ENCODE results near the gene TRPC4AP.

The TRPC4AP gene

GRCh38 chr20:34982270-34983088 is 110.1 kb downstream of the TRPC4AP start:
- peaks cover 0 to 4% of the 10 kb centered on the region in 2 donors for H3K27me3 ChIP-seq (ENCODE audit: control insufficient read depth in 1 of 2, insufficient read depth in 2 of 2, low read length in 2 of 2)
- H3K9me3 ChIP-seq (ENCODE audit: control insufficient read depth in 1 of 2, low read length in 2 of 2): no peaks in the 10 kb centered on the region
- H3K27ac ChIP-seq (ENCODE audit: low read depth, low read length): no peak overlapping the region
- no peak overlapping the region for H3K4me3 ChIP-seq (ENCODE audit: low read depth in 1 of 2, low read length in 2 of 2)
- no peak overlapping the region for H3K9ac ChIP-seq (ENCODE audit: low read depth in 1 of 2, low read length in 2 of 2)
- no peaks in the 10 kb centered on the region for H3K36me3 ChIP-seq (ENCODE audit: control insufficient read depth in 1 of 2, insufficient read depth in 2 of 2, low read length in 2 of 2)
- H3K4me1 ChIP-seq (ENCODE audit: control insufficient read depth in 1 of 2, insufficient read depth in 2 of 2, low read length in 2 of 2): peaks cover 23 to 25% of the 10 kb centered on the region in 2 donors

GRCh38 chr20:34980543-34981233 is 111.9 kb downstream of the TRPC4AP start:
- Histone ChIP-seq H3K27me3 (ENCODE audit: control insufficient read depth in 1 of 2, insufficient read depth in 2 of 2, low read length in 2 of 2) (peaks cover 0 to 4% of the 10 kb centered on the region in 2 donors), H3K36me3 (ENCODE audit: control insufficient read depth in 1 of 2, insufficient read depth in 2 of 2, low read length in 2 of 2) (no peaks in the 10 kb centered on the region), H3K27ac (ENCODE audit: low read depth, low read length) (no peak overlapping the region), H3K9ac (ENCODE audit: low read depth in 1 of 2, low read length in 2 of 2) (no peak overlapping the region), H3K4me1 (ENCODE audit: control insufficient read depth in 1 of 2, insufficient read depth in 2 of 2, low read length in 2 of 2) (peaks cover 23 to 25% of the 10 kb centered on the region in 2 donors), H3K4me3 (ENCODE audit: low read depth in 1 of 2, low read length in 2 of 2) (no peak overlapping the region), H3K9me3 (ENCODE audit: control insufficient read depth in 1 of 2, low read length in 2 of 2) (no peaks in the 10 kb centered on the region)

GRCh38 chr20:34979366-34980153 is 113.0 kb downstream of the TRPC4AP start:
- Histone ChIP-seq H3K4me3 (ENCODE audit: low read depth in 1 of 2, low read length in 2 of 2) (no peak overlapping the region), H3K27ac (ENCODE audit: low read depth, low read length) (no peak overlapping the region), H3K27me3 (ENCODE audit: control insufficient read depth in 1 of 2, insufficient read depth in 2 of 2, low read length in 2 of 2) (peaks cover 0 to 4% of the 10 kb centered on the region in 2 donors), H3K9me3 (ENCODE audit: control insufficient read depth in 1 of 2, low read length in 2 of 2) (no peaks in the 10 kb centered on the region), H3K9ac (ENCODE audit: low read depth in 1 of 2, low read length in 2 of 2) (no peak overlapping the region), H3K4me1 (ENCODE audit: control insufficient read depth in 1 of 2, insufficient read depth in 2 of 2, low read length in 2 of 2) (peaks cover 22 to 23% of the 10 kb centered on the region in 2 donors), H3K36me3 (ENCODE audit: control insufficient read depth in 1 of 2, insufficient read depth in 2 of 2, low read length in 2 of 2) (no peaks in the 10 kb centered on the region)

GRCh38 chr20:34978092-34978744 is 114.4 kb downstream of the TRPC4AP start:
- Histone ChIP-seq H3K4me3 (ENCODE audit: low read depth in 1 of 2, low read length in 2 of 2) (no peak overlapping the region), H3K9ac (ENCODE audit: low read depth in 1 of 2, low read length in 2 of 2) (no peak overlapping the region), H3K36me3 (ENCODE audit: control insufficient read depth in 1 of 2, insufficient read depth in 2 of 2, low read length in 2 of 2) (no peaks in the 10 kb centered on the region), H3K27ac (ENCODE audit: low read depth, low read length) (no peak overlapping the region), H3K9me3 (ENCODE audit: control insufficient read depth in 1 of 2, low read length in 2 of 2) (no peaks in the 10 kb centered on the region), H3K4me1 (ENCODE audit: control insufficient read depth in 1 of 2, insufficient read depth in 2 of 2, low read length in 2 of 2) (peaks cover 10 to 11% of the 10 kb centered on the region in 2 donors), H3K27me3 (ENCODE audit: control insufficient read depth in 1 of 2, insufficient read depth in 2 of 2, low read length in 2 of 2) (no peaks in the 10 kb centered on the region)

GRCh38 chr20:34977365-34978091 is 115.1 kb downstream of the TRPC4AP start:
- H3K27ac ChIP-seq (ENCODE audit: low read depth, low read length): no peak overlapping the region
- H3K4me3 ChIP-seq (ENCODE audit: low read depth in 1 of 2, low read length in 2 of 2): no peak overlapping the region
- H3K4me1 ChIP-seq (ENCODE audit: control insufficient read depth in 1 of 2, insufficient read depth in 2 of 2, low read length in 2 of 2): peaks cover 10% of the 10 kb centered on the region in 2 donors
- no peaks in the 10 kb centered on the region for H3K36me3 ChIP-seq (ENCODE audit: control insufficient read depth in 1 of 2, insufficient read depth in 2 of 2, low read length in 2 of 2)
- no peaks in the 10 kb centered on the region for H3K9me3 ChIP-seq (ENCODE audit: control insufficient read depth in 1 of 2, low read length in 2 of 2)
- H3K27me3 ChIP-seq (ENCODE audit: control insufficient read depth in 1 of 2, insufficient read depth in 2 of 2, low read length in 2 of 2): no peaks in the 10 kb centered on the region
- no peak overlapping the region for H3K9ac ChIP-seq (ENCODE audit: low read depth in 1 of 2, low read length in 2 of 2)

GRCh38 chr20:34976286-34976685 is 116.3 kb downstream of the TRPC4AP start:
- Histone ChIP-seq H3K4me3 (ENCODE audit: low read depth in 1 of 2, low read length in 2 of 2) (no peak overlapping the region), H3K9me3 (ENCODE audit: control insufficient read depth in 1 of 2, low read length in 2 of 2) (no peaks in the 10 kb centered on the region), H3K9ac (ENCODE audit: low read depth in 1 of 2, low read length in 2 of 2) (no peak overlapping the region), H3K27ac (ENCODE audit: low read depth, low read length) (no peak overlapping the region), H3K36me3 (ENCODE audit: control insufficient read depth in 1 of 2, insufficient read depth in 2 of 2, low read length in 2 of 2) (no peaks in the 10 kb centered on the region), H3K4me1 (ENCODE audit: control insufficient read depth in 1 of 2, insufficient read depth in 2 of 2, low read length in 2 of 2) (peaks cover 10% of the 10 kb centered on the region in 2 donors), H3K27me3 (ENCODE audit: control insufficient read depth in 1 of 2, insufficient read depth in 2 of 2, low read length in 2 of 2) (no peaks in the 10 kb centered on the region)

- Histone ChIP-seq H3K9ac (ENCODE audit: low read depth in 1 of 2, low read length in 2 of 2) (no peak overlapping the region), H3K4me3 (ENCODE audit: low read depth in 1 of 2, low read length in 2 of 2) (no peak overlapping the region), H3K9me3 (ENCODE audit: control insufficient read depth in 1 of 2, low read length in 2 of 2) (no peaks in the 10 kb centered on the region), H3K4me1 (ENCODE audit: control insufficient read depth in 1 of 2, insufficient read depth in 2 of 2, low read length in 2 of 2) (no peaks in the 10 kb centered on the region), H3K36me3 (ENCODE audit: control insufficient read depth in 1 of 2, insufficient read depth in 2 of 2, low read length in 2 of 2) (no peaks in the 10 kb centered on the region), H3K27ac (ENCODE audit: low read depth, low read length) (no peak overlapping the region), H3K27me3 (ENCODE audit: control insufficient read depth in 1 of 2, insufficient read depth in 2 of 2, low read length in 2 of 2) (no peaks in the 10 kb centered on the region)
These were observed 118.4 kb downstream of the TRPC4AP start for GRCh38 chr20:34974246-34974645.

GRCh38 chr20:34971561-34972235 is 120.9 kb downstream of the TRPC4AP start:
- no peaks in the 10 kb centered on the region for H3K36me3 ChIP-seq (ENCODE audit: control insufficient read depth in 1 of 2, insufficient read depth in 2 of 2, low read length in 2 of 2)
- no peaks in the 10 kb centered on the region for H3K9me3 ChIP-seq (ENCODE audit: control insufficient read depth in 1 of 2, low read length in 2 of 2)
- H3K9ac ChIP-seq (ENCODE audit: low read depth in 1 of 2, low read length in 2 of 2): no peak overlapping the region
- H3K4me3 ChIP-seq (ENCODE audit: low read depth in 1 of 2, low read length in 2 of 2): no peak overlapping the region
- no peaks in the 10 kb centered on the region for H3K27me3 ChIP-seq (ENCODE audit: control insufficient read depth in 1 of 2, insufficient read depth in 2 of 2, low read length in 2 of 2)
- no peaks in the 10 kb centered on the region for H3K4me1 ChIP-seq (ENCODE audit: control insufficient read depth in 1 of 2, insufficient read depth in 2 of 2, low read length in 2 of 2)
- H3K27ac ChIP-seq (ENCODE audit: low read depth, low read length): no peak overlapping the region
